A673 (cell line): ENCODE data around the gene ACVRL1. TPM values are rescaled to one million over a fixed set of nuclear protein-coding genes. Genes with fewer than 3 reads are reported as not detected.

Experiments
- BruUV-seq: library from RNA; stranded (reverse); fragments of 400-500 nt; replicated peaks from 2 replicates; lab custom pipeline; 2021; lab: Mats Ljungman, UMichigan
- CTCF ChIA-PET: fragments of 300-600 bp; sonication (Branson Sonifier 250); formaldehyde crosslinking; loops from one replicate; lab custom pipeline; 2022; ENCODE audit warnings: antibody characterized with exemption; lab: Charles Lee
- POLR2A ChIA-PET: fragments of 300-600 bp; sonication (Branson Sonifier 250); formaldehyde crosslinking; loops from one replicate; lab custom pipeline; 2022; ENCODE audit warnings: antibody characterized with exemption; ENCODE audit not compliant: low non-redundant PET; lab: Charles Lee
- DNase-seq: peaks from one replicate; pipeline ENCODE4 v3.0.0-alpha.2; 2015; ENCODE audit warnings: low spot score
- H3K27ac ChIP-seq: fragments of 200-600 bp; sonication (generic); 2 replicates; pipeline ENCODE4 v1.5.1; 2016; ENCODE audit warnings: mixed run types, low read depth, mild to moderate bottlenecking, mixed read lengths, antibody characterized with exemption, low read length; ENCODE audit not compliant: poor library complexity, severe bottlenecking
- H3K27me3 ChIP-seq: fragments of 200-600 bp; sonication (generic); replicated peaks from 2 replicates; pipeline ENCODE4 v1.6.1; 2017; ENCODE audit warnings: mixed run types, low read depth, mild to moderate bottlenecking, mixed read lengths, antibody characterized with exemption, low read length; ENCODE audit not compliant: insufficient read depth, poor library complexity
- H3K36me3 ChIP-seq: fragments of 200-600 bp; sonication (generic); 2 replicates; pipeline ENCODE4 v1.6.1; 2016; ENCODE audit warnings: mixed run types, mild to moderate bottlenecking, mixed read lengths, antibody characterized with exemption, low read length; ENCODE audit not compliant: insufficient read depth, poor library complexity, severe bottlenecking
- H3K4me1 ChIP-seq: fragments of 200-600 bp; sonication (generic); 2 replicates; pipeline ENCODE4 v1.6.1; 2017; ENCODE audit warnings: mixed run types, mild to moderate bottlenecking, mixed read lengths, antibody characterized with exemption, low read length; ENCODE audit not compliant: insufficient read depth, poor library complexity, severe bottlenecking
- H3K4me3 ChIP-seq: fragments of 200-600 bp; sonication (generic); 2 replicates; pipeline ENCODE4 v1.5.1; 2016; ENCODE audit warnings: low read depth, mixed run types, mild to moderate bottlenecking, mixed read lengths, low read length; ENCODE audit not compliant: poor library complexity, severe bottlenecking
- H3K9me3 ChIP-seq: fragments of 200-600 bp; sonication (generic); 2 replicates; pipeline ENCODE4 v1.6.1; 2016; ENCODE audit warnings: mixed run types, low read depth, mild to moderate bottlenecking, mixed read lengths, antibody characterized with exemption, low read length; ENCODE audit not compliant: poor library complexity, severe bottlenecking
- EZH2 ChIP-seq: fragments of 200-600 bp; sonication (generic); IDR thresholded peaks from 2 replicates; pipeline ENCODE4 v1.6.1; 2017; ENCODE audit warnings: borderline replicate concordance, low read depth, mild to moderate bottlenecking, mixed read lengths, antibody characterized with exemption, low read length; ENCODE audit not compliant: poor library complexity, severe bottlenecking
- intact Hi-C: fragments of 100-400 bp; cut with micrococcal nuclease; formaldehyde crosslinking; loops from one replicate; pipeline ENCODE4 v1.10.0; 2022; ENCODE audit not compliant: unreplicated experiment
- total RNA-seq: library from RNA; stranded (reverse); gene quantifications from 2 replicates; pipeline ENCODE4 v1.2.3, GENCODE V29; 2021
- TF ChIP-seq, protein P1 (sequence below): fragments of 300-800, 200-600 bp; sonication (generic); conservative IDR thresholded peaks from 2 replicates; pipeline ENCODE4 v1.5.1; 2017; ENCODE audit warnings: low read depth, mild to moderate bottlenecking, antibody characterized with exemption, low read length, moderate library complexity, mixed read lengths

Gene ACVRL1
- total RNA-seq, 1 experiment from 2014 or later, result 0.17 TPM

DNA sequence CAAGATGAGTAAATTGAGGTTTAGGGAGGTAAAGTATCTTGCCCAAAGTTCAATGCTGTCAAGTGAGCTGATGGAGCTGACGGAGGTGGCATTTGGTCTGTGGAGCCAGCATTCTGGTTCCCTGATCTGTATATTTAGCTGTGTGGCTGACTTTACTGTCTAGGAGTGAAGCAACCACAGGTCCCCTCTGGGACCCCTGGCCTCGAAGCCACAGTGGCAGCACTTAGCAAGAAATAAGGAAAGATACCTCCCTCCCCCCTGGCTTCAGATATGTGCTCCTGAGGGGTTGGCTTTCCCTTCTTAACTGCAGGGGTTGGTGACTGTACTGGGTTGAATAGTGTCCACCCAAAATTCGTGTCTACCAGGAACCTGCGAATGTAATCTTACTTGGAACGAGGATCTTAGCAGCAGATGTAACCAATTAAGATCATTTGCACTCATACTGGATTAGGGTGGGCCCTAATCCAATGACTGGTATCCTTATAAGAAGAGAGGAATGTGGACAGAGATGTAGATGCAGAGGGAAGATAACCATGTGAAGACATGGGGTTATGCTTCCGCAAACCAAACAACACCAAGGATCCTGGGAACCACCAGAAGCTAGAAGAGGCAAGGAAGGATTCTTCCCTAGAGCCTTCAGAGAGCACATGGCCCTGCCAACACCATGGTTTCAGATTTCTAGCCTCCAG lies 42.2 kb downstream of the ACVRL1 start:
- Histone ChIP-seq H3K27me3 (no peaks in the 10 kb centered on the region), H3K4me1 (peaks cover 21% of the 10 kb centered on the region), H3K36me3 (no peaks in the 10 kb centered on the region), H3K4me3 (no peak overlapping the region), H3K9me3 (peaks cover 4% of the 10 kb centered on the region), H3K27ac (no peak overlapping the region)
- DNase-seq, result no peak
- ChIA-PET POLR2A (no interaction called here), CTCF (interaction anchor here (0.6 kb wide), 1 partner anchor 922 kb away, joined by 3 read pairs; no protein-coding TSS in a partner anchor)
- BruUV-seq, result no TSS peak
- no peak for TF ChIP-seq EZH2
- TF ChIP-seq, protein P1, sequence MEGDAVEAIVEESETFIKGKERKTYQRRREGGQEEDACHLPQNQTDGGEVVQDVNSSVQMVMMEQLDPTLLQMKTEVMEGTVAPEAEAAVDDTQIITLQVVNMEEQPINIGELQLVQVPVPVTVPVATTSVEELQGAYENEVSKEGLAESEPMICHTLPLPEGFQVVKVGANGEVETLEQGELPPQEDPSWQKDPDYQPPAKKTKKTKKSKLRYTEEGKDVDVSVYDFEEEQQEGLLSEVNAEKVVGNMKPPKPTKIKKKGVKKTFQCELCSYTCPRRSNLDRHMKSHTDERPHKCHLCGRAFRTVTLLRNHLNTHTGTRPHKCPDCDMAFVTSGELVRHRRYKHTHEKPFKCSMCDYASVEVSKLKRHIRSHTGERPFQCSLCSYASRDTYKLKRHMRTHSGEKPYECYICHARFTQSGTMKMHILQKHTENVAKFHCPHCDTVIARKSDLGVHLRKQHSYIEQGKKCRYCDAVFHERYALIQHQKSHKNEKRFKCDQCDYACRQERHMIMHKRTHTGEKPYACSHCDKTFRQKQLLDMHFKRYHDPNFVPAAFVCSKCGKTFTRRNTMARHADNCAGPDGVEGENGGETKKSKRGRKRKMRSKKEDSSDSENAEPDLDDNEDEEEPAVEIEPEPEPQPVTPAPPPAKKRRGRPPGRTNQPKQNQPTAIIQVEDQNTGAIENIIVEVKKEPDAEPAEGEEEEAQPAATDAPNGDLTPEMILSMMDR, result no peak
- intact Hi-C loops, result no loop called here

DNA sequence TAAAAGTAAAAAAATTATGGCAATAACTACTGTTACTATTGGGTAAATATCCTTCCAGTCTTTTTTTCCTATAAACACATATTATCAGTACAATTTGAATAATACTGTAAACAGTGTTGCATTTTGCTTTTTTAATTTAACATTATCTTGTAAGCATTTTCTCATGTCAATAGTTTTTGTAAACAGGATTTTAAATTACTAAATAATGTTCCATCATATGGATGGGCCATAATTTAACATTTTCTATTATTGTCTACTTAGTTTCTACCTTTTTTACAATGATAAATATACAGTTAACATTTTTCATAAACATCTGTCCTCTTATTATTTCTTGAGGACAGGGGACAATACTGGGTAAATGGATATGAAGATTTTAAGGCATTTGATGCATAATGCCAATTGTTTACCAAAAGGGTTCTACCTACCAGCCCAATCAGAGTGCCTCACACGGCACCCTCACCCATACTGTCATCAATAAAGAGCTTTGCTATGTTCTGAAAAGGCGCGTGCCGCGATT lies 43.4 kb downstream of the ACVRL1 start:
- Histone ChIP-seq H3K9me3 (no peaks in the 10 kb centered on the region), H3K27me3 (no peaks in the 10 kb centered on the region), H3K36me3 (no peaks in the 10 kb centered on the region), H3K4me1 (peaks cover 28% of the 10 kb centered on the region), H3K4me3 (peak overlapping the region; percentile 49), H3K27ac (no peak overlapping the region)
- intact Hi-C loops, result no loop called here
- POLR2A ChIA-PET, result no interaction called here
- TF ChIP-seq, protein P1, result no peak
- TF ChIP-seq EZH2, result no peak
- CTCF ChIA-PET, result no interaction called here
- no peak for DNase-seq
- BruUV-seq, result no TSS peak

DNA sequence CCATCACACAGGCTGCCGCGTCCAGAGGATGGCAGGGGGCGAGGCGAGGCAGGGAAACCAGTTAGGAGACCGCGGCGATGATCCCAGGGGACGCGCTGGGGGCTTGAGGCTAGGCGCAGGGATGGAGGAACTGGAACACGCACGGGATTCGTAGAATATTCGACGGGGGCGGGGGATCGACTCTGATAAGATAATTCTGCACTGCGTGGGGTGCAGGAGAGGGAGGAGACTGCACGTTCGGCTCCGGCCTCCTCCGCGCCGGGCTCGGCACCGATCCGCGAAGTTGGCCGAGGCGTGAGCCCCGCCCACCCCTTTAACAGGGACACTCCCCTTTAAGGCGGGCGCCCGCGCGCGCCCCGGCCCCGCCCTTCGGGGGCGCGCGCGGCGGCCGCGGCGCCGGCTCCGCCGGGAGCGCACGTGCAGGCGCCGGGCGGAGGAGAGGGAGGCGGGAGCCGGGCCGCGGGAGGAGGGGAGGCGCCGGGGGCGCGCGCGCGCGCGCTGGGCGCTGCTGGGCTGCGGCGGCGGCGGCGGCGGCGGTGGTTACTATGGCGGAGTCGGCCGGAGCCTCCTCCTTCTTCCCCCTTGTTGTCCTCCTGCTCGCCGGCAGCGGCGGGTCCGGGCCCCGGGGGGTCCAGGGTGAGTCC lies 44.0 kb downstream of the ACVRL1 start, which contains the start of gene ACVR1B:
Gene ACVR1B, plus strand, starts transcription at position 501 of the 644 bp plus-strand sequence. Its CDS starts 45 bp downstream, at position 546.
- no peaks in the 10 kb centered on the region for H3K36me3 ChIP-seq
- no TSS peak for BruUV-seq
- H3K9me3 ChIP-seq, result no peaks in the 10 kb centered on the region
- H3K27ac ChIP-seq, result peak within 1 kb of the TSS; percentile 92
- no peaks in the 10 kb centered on the region for H3K27me3 ChIP-seq
- intact Hi-C loops, result no loop called here
- H3K4me1 ChIP-seq, result peaks cover 28% of the 10 kb centered on the region
- peak within 1 kb of the TSS; percentile 96 for H3K4me3 ChIP-seq
- TF ChIP-seq, protein P1, result no peak
- no peak for TF ChIP-seq EZH2
- peak; percentile 96 for DNase-seq
- POLR2A ChIA-PET, result no interaction called here
- CTCF ChIA-PET, result interaction anchor here (0.9 kb wide), 1 partner anchor 15 kb away, joined by 3 read pairs; no protein-coding TSS in a partner anchor
